ENCODE measurements around the gene DLG4.
"Not testable (repeated sequence)": the region's sequence is repeated elsewhere in the genome, so short reads cannot be mapped to it uniquely, and the experiment has no call there.

The DLG4 gene

GRCh38 chr17:7168841-7169564 is 50.6 kb downstream of the DLG4 start:
- H3K36me3 ChIP-seq (ENCODE audit: control insufficient read depth in 5 of 5, insufficient read depth in 5 of 5, low read length in 5 of 5); H3K4me3 ChIP-seq (ENCODE audit: low read depth in 1 of 5, low read length in 5 of 5); H3K27me3 ChIP-seq (ENCODE audit: control insufficient read depth in 5 of 5, insufficient read depth in 4 of 5, low read length in 5 of 5); H3K9ac ChIP-seq (ENCODE audit: low read length in 5 of 5); H3K27ac ChIP-seq (ENCODE audit: low read depth, low read length); H3K4me1 ChIP-seq (ENCODE audit: control insufficient read depth in 5 of 5, insufficient read depth in 5 of 5, low read length in 5 of 5): not testable (repeated sequence)
- H3K9me3 ChIP-seq (ENCODE audit: control insufficient read depth in 5 of 5, low read length in 5 of 5) = peaks cover 0 to 13% (median 4%) of the 10 kb centered on the region in 5 donors

- Histone ChIP-seq H3K9ac (ENCODE audit: low read length in 5 of 5) (no peak overlapping the region), H3K9me3 (ENCODE audit: control insufficient read depth in 5 of 5, low read length in 5 of 5) (peaks cover 0 to 13% (median 4%) of the 10 kb centered on the region in 5 donors), H3K36me3 (ENCODE audit: control insufficient read depth in 5 of 5, insufficient read depth in 5 of 5, low read length in 5 of 5) (no peaks in the 10 kb centered on the region), H3K27ac (ENCODE audit: low read depth, low read length) (no peak overlapping the region), H3K27me3 (ENCODE audit: control insufficient read depth in 5 of 5, insufficient read depth in 4 of 5, low read length in 5 of 5) (no peaks in the 10 kb centered on the region), H3K4me1 (ENCODE audit: control insufficient read depth in 5 of 5, insufficient read depth in 5 of 5, low read length in 5 of 5) (peaks cover 0 to 4% (median 0%) of the 10 kb centered on the region in 5 donors), H3K4me3 (ENCODE audit: low read depth in 1 of 5, low read length in 5 of 5) (no peak overlapping the region)
Measured at GRCh38 chr17:7167832-7168231, 51.8 kb downstream of the DLG4 start.

GRCh38 chr17:7166873-7167272 is 52.8 kb downstream of the DLG4 start:
- H3K27me3 ChIP-seq (ENCODE audit: control insufficient read depth in 5 of 5, insufficient read depth in 4 of 5, low read length in 5 of 5) = no peaks in the 10 kb centered on the region
- H3K4me3 ChIP-seq (ENCODE audit: low read depth in 1 of 5, low read length in 5 of 5) = no peak overlapping the region
- no peaks in the 10 kb centered on the region for H3K36me3 ChIP-seq (ENCODE audit: control insufficient read depth in 5 of 5, insufficient read depth in 5 of 5, low read length in 5 of 5)
- H3K27ac ChIP-seq (ENCODE audit: low read depth, low read length) = no peak overlapping the region
- H3K9ac ChIP-seq (ENCODE audit: low read length in 5 of 5) = no peak overlapping the region
- peaks cover 0 to 13% (median 4%) of the 10 kb centered on the region in 5 donors for H3K9me3 ChIP-seq (ENCODE audit: control insufficient read depth in 5 of 5, low read length in 5 of 5)
- H3K4me1 ChIP-seq (ENCODE audit: control insufficient read depth in 5 of 5, insufficient read depth in 5 of 5, low read length in 5 of 5) = peaks cover 0 to 4% (median 0%) of the 10 kb centered on the region in 5 donors

GRCh38 chr17:7159571-7159970 is 60.1 kb downstream of the DLG4 start:
- H3K9ac ChIP-seq (ENCODE audit: low read length in 5 of 5); H3K4me3 ChIP-seq (ENCODE audit: low read depth in 1 of 5, low read length in 5 of 5); H3K9me3 ChIP-seq (ENCODE audit: control insufficient read depth in 5 of 5, low read length in 5 of 5); H3K27ac ChIP-seq (ENCODE audit: low read depth, low read length); H3K36me3 ChIP-seq (ENCODE audit: control insufficient read depth in 5 of 5, insufficient read depth in 5 of 5, low read length in 5 of 5); H3K4me1 ChIP-seq (ENCODE audit: control insufficient read depth in 5 of 5, insufficient read depth in 5 of 5, low read length in 5 of 5); H3K27me3 ChIP-seq (ENCODE audit: control insufficient read depth in 5 of 5, insufficient read depth in 4 of 5, low read length in 5 of 5): not testable (repeated sequence)

- H3K27me3 ChIP-seq (ENCODE audit: control insufficient read depth in 5 of 5, insufficient read depth in 4 of 5, low read length in 5 of 5); H3K36me3 ChIP-seq (ENCODE audit: control insufficient read depth in 5 of 5, insufficient read depth in 5 of 5, low read length in 5 of 5); H3K4me3 ChIP-seq (ENCODE audit: low read depth in 1 of 5, low read length in 5 of 5); H3K9me3 ChIP-seq (ENCODE audit: control insufficient read depth in 5 of 5, low read length in 5 of 5); H3K4me1 ChIP-seq (ENCODE audit: control insufficient read depth in 5 of 5, insufficient read depth in 5 of 5, low read length in 5 of 5); H3K9ac ChIP-seq (ENCODE audit: low read length in 5 of 5); H3K27ac ChIP-seq (ENCODE audit: low read depth, low read length): not testable (repeated sequence)
Measured at GRCh38 chr17:7158424-7158823, 61.2 kb downstream of the DLG4 start.

- Histone ChIP-seq H3K4me3 (ENCODE audit: low read depth in 1 of 5, low read length in 5 of 5) (no peak overlapping the region), H3K9me3 (ENCODE audit: control insufficient read depth in 5 of 5, low read length in 5 of 5) (no peaks in the 10 kb centered on the region), H3K4me1 (ENCODE audit: control insufficient read depth in 5 of 5, insufficient read depth in 5 of 5, low read length in 5 of 5) (no peaks in the 10 kb centered on the region), H3K27ac (ENCODE audit: low read depth, low read length) (no peak overlapping the region), H3K36me3 (ENCODE audit: control insufficient read depth in 5 of 5, insufficient read depth in 5 of 5, low read length in 5 of 5) (no peaks in the 10 kb centered on the region), H3K27me3 (ENCODE audit: control insufficient read depth in 5 of 5, insufficient read depth in 4 of 5, low read length in 5 of 5) (peaks cover 0 to 3% (median 0%) of the 10 kb centered on the region in 5 donors), H3K9ac (ENCODE audit: low read length in 5 of 5) (no peak overlapping the region)
Measured at GRCh38 chr17:7156342-7156940, 63.2 kb downstream of the DLG4 start.

- Histone ChIP-seq H3K9ac (ENCODE audit: low read length in 5 of 5) (no peak overlapping the region), H3K27ac (ENCODE audit: low read depth, low read length) (no peak overlapping the region)
Measured at GRCh38 chr17:7147772-7148171, 71.9 kb downstream of the DLG4 start.

GRCh38 chr17:7146115-7146514 is 73.5 kb downstream of the DLG4 start:
- H3K27me3 ChIP-seq (ENCODE audit: control insufficient read depth in 5 of 5, insufficient read depth in 4 of 5, low read length in 5 of 5) = peaks cover 0 to 7% (median 5%) of the 10 kb centered on the region in 5 donors
- no peak overlapping the region for H3K9ac ChIP-seq (ENCODE audit: low read length in 5 of 5)
- H3K36me3 ChIP-seq (ENCODE audit: control insufficient read depth in 5 of 5, insufficient read depth in 5 of 5, low read length in 5 of 5) = no peaks in the 10 kb centered on the region
- H3K4me1 ChIP-seq (ENCODE audit: control insufficient read depth in 5 of 5, insufficient read depth in 5 of 5, low read length in 5 of 5) = no peaks in the 10 kb centered on the region
- H3K4me3 ChIP-seq (ENCODE audit: low read depth in 1 of 5, low read length in 5 of 5) = no peak overlapping the region
- H3K27ac ChIP-seq (ENCODE audit: low read depth, low read length) = no peak overlapping the region
- H3K9me3 ChIP-seq (ENCODE audit: control insufficient read depth in 5 of 5, low read length in 5 of 5) = no peaks in the 10 kb centered on the region

More at GRCh38 chr17:7147772-7148171, 71.9 kb downstream of the DLG4 start:
- Histone ChIP-seq H3K27me3 (ENCODE audit: control insufficient read depth in 5 of 5, insufficient read depth in 4 of 5, low read length in 5 of 5) (peaks cover 0 to 5% (median 0%) of the 10 kb centered on the region in 5 donors), H3K36me3 (ENCODE audit: control insufficient read depth in 5 of 5, insufficient read depth in 5 of 5, low read length in 5 of 5) (no peaks in the 10 kb centered on the region), H3K9me3 (ENCODE audit: control insufficient read depth in 5 of 5, low read length in 5 of 5) (no peaks in the 10 kb centered on the region), H3K4me1 (ENCODE audit: control insufficient read depth in 5 of 5, insufficient read depth in 5 of 5, low read length in 5 of 5) (no peaks in the 10 kb centered on the region), H3K4me3 (ENCODE audit: low read depth in 1 of 5, low read length in 5 of 5) (no peak overlapping the region)

GRCh38 chr17:7144213-7144612 is 75.4 kb downstream of the DLG4 start:
- Histone ChIP-seq H3K27me3 (ENCODE audit: control insufficient read depth in 5 of 5, insufficient read depth in 4 of 5, low read length in 5 of 5) (peaks cover 4 to 17% (median 7%) of the 10 kb centered on the region in 5 donors), H3K4me3 (ENCODE audit: low read depth in 1 of 5, low read length in 5 of 5) (no peak overlapping the region), H3K36me3 (ENCODE audit: control insufficient read depth in 5 of 5, insufficient read depth in 5 of 5, low read length in 5 of 5) (no peaks in the 10 kb centered on the region), H3K4me1 (ENCODE audit: control insufficient read depth in 5 of 5, insufficient read depth in 5 of 5, low read length in 5 of 5) (no peaks in the 10 kb centered on the region), H3K27ac (ENCODE audit: low read depth, low read length) (no peak overlapping the region), H3K9me3 (ENCODE audit: control insufficient read depth in 5 of 5, low read length in 5 of 5) (no peaks in the 10 kb centered on the region), H3K9ac (ENCODE audit: low read length in 5 of 5) (no peak overlapping the region)

GRCh38 chr17:7141824-7142223 is 77.8 kb downstream of the DLG4 start:
- peaks cover 0 to 8% (median under 1%) of the 10 kb centered on the region in 5 donors for H3K4me1 ChIP-seq (ENCODE audit: control insufficient read depth in 5 of 5, insufficient read depth in 5 of 5, low read length in 5 of 5)
- no peak overlapping the region for H3K27ac ChIP-seq (ENCODE audit: low read depth, low read length)
- H3K9ac ChIP-seq (ENCODE audit: low read length in 5 of 5) = no peak overlapping the region
- H3K36me3 ChIP-seq (ENCODE audit: control insufficient read depth in 5 of 5, insufficient read depth in 5 of 5, low read length in 5 of 5) = no peaks in the 10 kb centered on the region
- H3K9me3 ChIP-seq (ENCODE audit: control insufficient read depth in 5 of 5, low read length in 5 of 5) = no peaks in the 10 kb centered on the region
- peaks cover 12 to 28% (median 14%) of the 10 kb centered on the region in 5 donors for H3K27me3 ChIP-seq (ENCODE audit: control insufficient read depth in 5 of 5, insufficient read depth in 4 of 5, low read length in 5 of 5)
- H3K4me3 ChIP-seq (ENCODE audit: low read depth in 1 of 5, low read length in 5 of 5) = no peak overlapping the region
